Hepatocyte (in vitro differentiated cells): ENCODE measurements around the gene ARHGEF10L. TPM values are rescaled to one million over a fixed set of nuclear protein-coding genes. Genes with fewer than 3 reads are reported as not detected.

ENCODE experiments used
- DNase-seq: peaks from one replicate; pipeline ENCODE4 v3.0.0-alpha.2; 2016; ENCODE audit warnings: low spot score
- H2AFZ ChIP-seq: fragments of 200-600 bp; sonication (generic); 2 replicates; pipeline ENCODE4 v1.6.0; 2016; ENCODE audit warnings: antibody characterized with exemption, mild to moderate bottlenecking
- H3K27ac ChIP-seq: fragments of 200-600 bp; sonication (generic); 2 replicates; pipeline ENCODE4 v1.5.1; 2016; ENCODE audit warnings: mild to moderate bottlenecking
- H3K27me3 ChIP-seq: fragments of 200-600 bp; sonication (generic); 2 replicates; pipeline ENCODE4 v1.6.1; 2016
- H3K36me3 ChIP-seq: fragments of 200-600 bp; sonication (generic); replicated peaks from 2 replicates; pipeline ENCODE4 v1.5.1; 2016; ENCODE audit warnings: low read depth; ENCODE audit not compliant: insufficient read depth
- H3K4me1 ChIP-seq: fragments of 200-600 bp; sonication (generic); 2 replicates; pipeline ENCODE4 v1.5.1; 2016; ENCODE audit warnings: mild to moderate bottlenecking, moderate library complexity; ENCODE audit not compliant: insufficient read depth
- H3K4me2 ChIP-seq: fragments of 200-600 bp; sonication (generic); 2 replicates; pipeline ENCODE4 v1.6.0; 2016
- H3K4me3 ChIP-seq: fragments of 200-600 bp; sonication (generic); 2 replicates; pipeline ENCODE4 v1.5.1; 2016; ENCODE audit warnings: mild to moderate bottlenecking
- H3K79me2 ChIP-seq: fragments of 200-600 bp; sonication (generic); 2 replicates; pipeline ENCODE4 v1.6.0; 2017; ENCODE audit warnings: mild to moderate bottlenecking
- H3K9me2 ChIP-seq: fragments of 200-600 bp; sonication (generic); replicated peaks from 2 replicates; pipeline ENCODE4 v1.6.0; 2017; ENCODE audit warnings: mild to moderate bottlenecking; ENCODE audit not compliant: insufficient read depth
- H3K9me3 ChIP-seq: fragments of 200-600 bp; sonication (generic); 2 replicates; pipeline ENCODE4 v1.5.1; 2016; ENCODE audit warnings: low read depth, mild to moderate bottlenecking
- H4K20me1 ChIP-seq: fragments of 200-600 bp; sonication (generic); 2 replicates; pipeline ENCODE4 v1.6.0; 2016; ENCODE audit warnings: mild to moderate bottlenecking; ENCODE audit not compliant: insufficient read depth, poor library complexity, severe bottlenecking
- CTCF ChIP-seq: fragments of 200-600 bp; sonication (generic); IDR thresholded peaks from 2 replicates; pipeline ENCODE4 v1.5.1; 2016; ENCODE audit warnings: antibody characterized with exemption, mild to moderate bottlenecking; ENCODE audit not compliant: poor library complexity
- EZH2 ChIP-seq: fragments of 200-600 bp; sonication (generic); IDR thresholded peaks from 2 replicates; pipeline ENCODE4 v1.6.1; 2016; ENCODE audit warnings: antibody characterized with exemption, mild to moderate bottlenecking, borderline replicate concordance
- EZH2phosphoT487 ChIP-seq: fragments of 200-600 bp; sonication (generic); IDR thresholded peaks from one replicate; pipeline ENCODE4 v1.6.1; 2018; ENCODE audit warnings: antibody characterized with exemption, mild to moderate bottlenecking, low read depth, moderate library complexity; ENCODE audit not compliant: unreplicated experiment, severe bottlenecking
- WGBS: methylation state at CpG from one replicate; pipeline ENCODE4 v1.1.6; 2016; ENCODE audit warnings: low lambda C conversion rate; ENCODE audit errors: missing lambda C conversion rate; 5-methylcytosine and 5-hydroxymethylcytosine counted together
- polyA plus RNA-seq: library from polyadenylated mRNA; unstranded; fragments of >200 nt; fragmentation: Nextera tagmentation; extraction: Ambion mirVana; gene quantifications from 2 replicates; pipeline ENCODE4 v1.2.1, GENCODE V29; 2016
- total RNA-seq: library from RNA; depleted of rRNA; stranded (reverse); fragments of >200 nt; gene quantifications from 2 replicates; pipeline ENCODE4 v1.2.3, GENCODE V29; 2014

The ARHGEF10L gene
- total and polyA plus RNA-seq, 2 experiments from 2014 or later: 40.4 to 48.3 TPM

- Histone ChIP-seq H3K79me2 (no peaks in the 10 kb centered on the region), H3K4me1 (no peaks in the 10 kb centered on the region), H3K27ac (no peak overlapping the region), H4K20me1 (no peaks in the 10 kb centered on the region), H3K4me2 (no peak overlapping the region), H3K9me2 (no peaks in the 10 kb centered on the region), H3K4me3 (no peak overlapping the region), H3K9me3 (no peaks in the 10 kb centered on the region), H3K27me3 (no peaks in the 10 kb centered on the region), H2AFZ (no peak overlapping the region), H3K36me3 (no peaks in the 10 kb centered on the region)
- TF ChIP-seq EZH2phosphoT487: no peak
- 87% methylated on average over 7 of the region's 7 CpGs for WGBS
- no peak for DNase-seq
These were observed 195.1 kb downstream of the ARHGEF10L start for GRCh38 chr1:17734609-17735008.

- Histone ChIP-seq H3K4me2 (no peak overlapping the region), H3K27me3 (peaks cover 3% of the 10 kb centered on the region), H2AFZ (no peak overlapping the region), H3K36me3 (no peaks in the 10 kb centered on the region), H3K27ac (no peak overlapping the region), H3K9me2 (no peaks in the 10 kb centered on the region), H3K4me1 (no peaks in the 10 kb centered on the region), H3K9me3 (no peaks in the 10 kb centered on the region), H4K20me1 (no peaks in the 10 kb centered on the region), H3K4me3 (no peak overlapping the region), H3K79me2 (no peaks in the 10 kb centered on the region)
- no peak for DNase-seq
- WGBS: 91% methylated on average over 2 of the region's 2 CpGs
- TF ChIP-seq EZH2: no peak
- TF ChIP-seq CTCF: no peak
- TF ChIP-seq EZH2phosphoT487: no peak
These were observed 195.8 kb downstream of the ARHGEF10L start for GRCh38 chr1:17735348-17735747.

GRCh38 chr1:17735793-17736192 lies 196.3 kb downstream of the ARHGEF10L start:
- Histone ChIP-seq H3K4me1 (no peaks in the 10 kb centered on the region), H3K4me3 (no peak overlapping the region), H3K36me3 (no peaks in the 10 kb centered on the region), H3K27me3 (peaks cover 3% of the 10 kb centered on the region), H2AFZ (no peak overlapping the region), H3K27ac (no peak overlapping the region), H3K4me2 (no peak overlapping the region), H3K9me2 (no peaks in the 10 kb centered on the region), H4K20me1 (no peaks in the 10 kb centered on the region), H3K9me3 (no peaks in the 10 kb centered on the region), H3K79me2 (no peaks in the 10 kb centered on the region)
- no peak for DNase-seq
- TF ChIP-seq EZH2phosphoT487: no peak
- TF ChIP-seq EZH2: no peak
- TF ChIP-seq CTCF: no peak
- 51% methylated on average over 6 of the region's 7 CpGs for WGBS

GRCh38 chr1:17736625-17737024 lies 197.1 kb downstream of the ARHGEF10L start:
- H3K9me2 ChIP-seq: no peaks in the 10 kb centered on the region
- H4K20me1 ChIP-seq: no peaks in the 10 kb centered on the region
- no peaks in the 10 kb centered on the region for H3K4me1 ChIP-seq
- WGBS: 53% methylated on average over 6 of the region's 6 CpGs
- no peak for DNase-seq
- no peaks in the 10 kb centered on the region for H3K36me3 ChIP-seq
- no peak for TF ChIP-seq CTCF
- no peak for TF ChIP-seq EZH2phosphoT487
- TF ChIP-seq EZH2: no peak
- peaks cover 3% of the 10 kb centered on the region for H3K27me3 ChIP-seq
- no peak overlapping the region for H2AFZ ChIP-seq
- no peaks in the 10 kb centered on the region for H3K79me2 ChIP-seq
- H3K4me2 ChIP-seq: no peak overlapping the region
- no peak overlapping the region for H3K27ac ChIP-seq
- no peaks in the 10 kb centered on the region for H3K9me3 ChIP-seq
- no peak overlapping the region for H3K4me3 ChIP-seq
